HG03039 (cell line): ENCODE results near the gene SLC9A4.

ENCODE experiments used
- ATAC-seq: cut with Tn5 transposase; IDR thresholded peaks from one replicate; pipeline ENCODE4 v1.9.1; 2021; ENCODE audit warnings: mild to moderate bottlenecking, moderate library complexity; ENCODE audit not compliant: unreplicated experiment

Gene SLC9A4

DNA sequence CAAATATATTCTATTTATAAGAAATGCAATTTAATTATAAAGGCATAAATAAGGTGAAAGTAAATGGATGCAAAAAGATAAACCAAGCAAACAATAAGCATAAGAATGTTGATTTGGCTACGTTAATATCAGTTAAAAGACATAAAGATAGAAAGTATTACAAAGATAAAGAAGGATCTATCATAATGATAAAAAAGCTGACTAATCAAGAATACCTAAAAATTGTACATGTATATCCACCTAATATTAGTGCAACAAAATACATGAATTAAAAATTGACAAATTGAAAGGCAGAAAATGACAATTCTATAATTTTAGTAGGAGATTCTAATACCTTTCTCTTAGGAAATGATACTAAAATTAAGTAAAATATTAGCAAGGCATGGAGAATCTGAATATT lies 21.5 kb downstream of the SLC9A4 start:
- no peak for ATAC-seq

- ATAC-seq: no peak
Measured at GRCh38 chr2:102498414-102498813, 25.4 kb downstream of the SLC9A4 start.

GRCh38 chr2:102499558-102499957 lies 26.5 kb downstream of the SLC9A4 start:
- ATAC-seq: no peak

DNA sequence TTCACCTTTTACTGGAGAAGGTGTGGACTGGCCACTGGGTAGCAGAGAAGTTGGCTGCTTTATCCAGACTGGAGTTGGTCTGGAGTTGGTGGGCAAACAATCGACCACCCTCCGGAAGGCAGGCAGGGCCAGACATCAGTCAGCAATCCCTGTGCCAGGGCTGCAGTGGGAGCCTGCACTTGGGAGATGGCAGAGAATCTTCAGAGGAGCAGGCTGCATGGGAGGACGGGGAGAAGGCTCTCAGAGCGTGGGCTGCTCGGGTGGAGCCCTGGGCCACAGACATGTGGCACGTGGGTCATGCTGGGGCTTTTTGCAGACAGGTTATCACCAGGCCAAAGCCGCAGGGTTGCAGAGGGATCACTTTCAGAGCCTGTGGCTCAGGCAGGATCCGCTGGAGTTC lies 29.6 kb downstream of the SLC9A4 start:
- no peak for ATAC-seq

DNA sequence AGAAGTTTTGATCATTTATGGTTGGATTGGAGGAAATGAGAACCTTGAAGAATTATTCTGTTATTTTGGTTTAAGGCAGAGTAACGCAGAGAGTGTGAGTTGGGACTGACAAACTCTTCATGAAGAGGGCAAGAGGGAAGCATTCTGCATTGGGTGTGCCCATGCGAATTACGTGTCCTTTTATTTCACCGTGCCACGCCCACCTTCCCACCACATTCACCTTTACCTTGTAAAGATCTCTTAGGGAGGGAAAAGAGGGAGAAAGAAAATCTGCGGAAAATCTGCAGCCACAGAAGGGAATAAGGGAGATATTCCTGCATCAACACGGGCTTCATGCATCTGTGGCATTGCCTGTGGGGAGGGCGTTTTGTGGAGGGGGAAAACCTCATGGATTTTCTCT lies 31.8 kb downstream of the SLC9A4 start:
- no peak for ATAC-seq

DNA sequence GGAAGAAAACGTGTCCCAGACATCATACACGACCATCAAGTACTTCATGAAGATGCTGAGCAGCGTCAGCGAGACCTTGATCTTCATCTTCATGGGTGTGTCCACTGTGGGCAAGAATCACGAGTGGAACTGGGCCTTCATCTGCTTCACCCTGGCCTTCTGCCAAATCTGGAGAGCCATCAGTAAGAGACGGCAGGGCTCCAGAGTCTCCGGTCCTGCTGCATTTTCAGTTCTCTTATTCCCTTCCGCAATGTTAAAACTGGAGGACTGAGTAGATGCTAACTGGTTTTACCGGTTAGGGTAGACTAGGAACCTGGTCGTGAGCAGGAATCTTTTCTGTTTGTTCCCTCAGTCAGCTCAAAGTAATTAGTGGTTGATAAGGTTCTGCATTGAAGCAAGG lies 32.3 kb downstream of the SLC9A4 start:
- no peak for ATAC-seq

DNA sequence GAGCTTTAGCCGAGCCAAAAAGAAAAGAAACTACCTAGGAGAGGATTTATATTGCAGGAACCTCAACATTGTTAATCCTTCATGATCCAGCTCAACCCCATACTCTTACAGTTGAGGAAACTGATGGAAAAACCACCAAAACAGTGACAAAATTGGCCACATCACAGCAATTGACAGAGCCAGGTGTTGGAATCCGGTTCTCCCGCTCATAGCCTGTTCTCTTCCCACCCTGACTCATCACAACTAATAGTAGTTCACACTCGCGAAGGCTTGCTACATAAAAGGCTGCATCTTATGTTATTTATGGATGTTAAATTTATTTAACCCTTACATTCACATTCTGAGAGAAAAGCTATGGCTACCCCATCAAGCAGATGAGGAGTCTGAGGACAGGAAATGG lies 33.7 kb downstream of the SLC9A4 start:
- ATAC-seq: no peak

GRCh38 chr2:102508863-102509262 lies 35.8 kb downstream of the SLC9A4 start:
- no peak for ATAC-seq

DNA sequence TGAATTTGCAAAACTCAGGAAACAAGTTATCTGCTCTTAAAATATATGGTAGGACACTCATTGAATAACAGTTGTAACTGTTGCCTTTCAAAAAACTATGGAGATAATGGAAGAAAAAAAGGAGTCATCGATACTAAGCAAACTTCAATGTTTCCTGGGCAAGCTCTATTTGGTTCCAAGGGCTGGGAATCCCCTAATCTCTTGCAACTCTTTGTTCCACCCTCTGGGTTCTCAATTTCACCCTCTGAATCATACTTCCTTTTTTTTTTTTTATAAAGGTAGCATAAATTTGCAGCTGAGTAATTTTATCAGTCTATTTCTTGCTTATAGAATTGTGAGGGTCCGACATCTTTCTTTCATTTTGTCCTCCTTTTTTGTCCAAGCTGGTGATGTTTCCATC lies 36.7 kb downstream of the SLC9A4 start:
- ATAC-seq: no peak

DNA sequence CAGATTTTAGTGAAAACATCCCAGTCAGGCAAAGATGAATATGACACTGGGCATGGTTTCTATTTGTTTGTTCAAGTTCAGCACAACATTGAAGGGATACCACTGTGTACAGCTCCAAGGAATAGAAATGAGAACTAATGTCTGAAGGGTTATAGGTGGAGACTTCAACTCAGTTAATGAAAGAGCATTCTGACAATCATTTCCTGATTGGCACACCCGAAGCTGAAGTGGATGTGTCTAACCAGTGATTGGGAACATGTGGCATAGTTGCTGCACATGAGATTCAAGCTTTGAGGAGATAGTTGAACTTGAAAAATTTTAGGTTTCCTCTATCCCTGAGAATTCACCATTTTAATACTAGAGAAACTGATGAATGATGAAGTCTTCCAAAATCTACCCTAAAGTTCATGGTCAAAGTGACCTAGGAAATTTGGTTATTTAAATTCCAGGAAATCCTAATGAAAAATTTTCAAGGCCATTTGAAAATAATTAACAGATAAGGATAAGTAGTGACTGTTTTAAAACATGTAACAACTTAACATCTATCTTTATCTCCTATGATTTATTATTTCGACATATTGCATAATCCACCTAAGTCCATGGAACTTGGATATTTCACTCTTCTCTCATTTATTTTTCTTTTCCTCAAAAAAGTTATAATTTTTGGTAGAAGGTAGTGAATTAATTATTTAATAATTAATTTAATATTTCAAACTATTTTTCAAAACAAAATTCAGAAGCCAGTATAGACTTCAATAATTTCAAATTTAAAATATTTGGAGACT lies 38.0 kb downstream of the SLC9A4 start:
- ATAC-seq: no peak

- no peak for ATAC-seq
Measured at GRCh38 chr2:102512161-102512560, 39.1 kb downstream of the SLC9A4 start.

DNA sequence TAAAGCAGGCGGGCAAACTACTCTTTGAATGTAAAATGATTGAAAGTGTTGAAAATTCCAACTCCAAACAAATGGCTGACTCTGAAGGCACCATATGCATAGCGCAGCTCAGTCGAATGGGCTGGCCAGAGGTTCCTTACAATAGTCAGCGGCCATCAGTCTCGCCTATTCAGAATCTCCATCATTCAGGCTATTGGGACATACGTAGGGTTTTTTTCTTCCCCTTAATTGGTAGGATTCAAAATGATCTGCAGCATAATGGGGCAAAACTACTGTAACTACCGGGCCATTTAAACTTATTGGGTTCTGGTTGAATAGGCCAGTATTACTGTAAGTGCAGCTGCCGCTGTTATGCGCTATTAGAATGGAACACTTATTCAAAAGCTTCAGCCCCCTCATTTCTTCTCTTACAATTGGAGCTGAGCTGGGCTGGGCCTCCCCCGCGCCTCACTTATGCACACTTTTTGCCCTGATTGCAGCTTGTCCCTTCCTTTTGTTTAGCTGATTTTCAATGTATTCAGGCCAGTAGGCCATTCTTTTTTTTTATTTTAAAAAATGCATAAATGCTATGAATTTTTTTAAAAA lies 40.4 kb downstream of the SLC9A4 start:
- no peak for ATAC-seq

- no peak for ATAC-seq
Measured at GRCh38 chr2:102514061-102514785, 41.2 kb downstream of the SLC9A4 start.

- ATAC-seq: no peak
Measured at GRCh38 chr2:102515851-102516250, 42.8 kb downstream of the SLC9A4 start.

GRCh38 chr2:102518170-102518569 lies 45.1 kb downstream of the SLC9A4 start:
- no peak for ATAC-seq

GRCh38 chr2:102520009-102520408 lies 47.0 kb downstream of the SLC9A4 start:
- no peak for ATAC-seq

GRCh38 chr2:102520801-102521200 lies 47.8 kb downstream of the SLC9A4 start:
- ATAC-seq: no peak

- ATAC-seq: no peak
Measured at GRCh38 chr2:102522162-102522561, 49.1 kb downstream of the SLC9A4 start.

GRCh38 chr2:102522890-102523289 lies 49.9 kb downstream of the SLC9A4 start:
- no peak for ATAC-seq

DNA sequence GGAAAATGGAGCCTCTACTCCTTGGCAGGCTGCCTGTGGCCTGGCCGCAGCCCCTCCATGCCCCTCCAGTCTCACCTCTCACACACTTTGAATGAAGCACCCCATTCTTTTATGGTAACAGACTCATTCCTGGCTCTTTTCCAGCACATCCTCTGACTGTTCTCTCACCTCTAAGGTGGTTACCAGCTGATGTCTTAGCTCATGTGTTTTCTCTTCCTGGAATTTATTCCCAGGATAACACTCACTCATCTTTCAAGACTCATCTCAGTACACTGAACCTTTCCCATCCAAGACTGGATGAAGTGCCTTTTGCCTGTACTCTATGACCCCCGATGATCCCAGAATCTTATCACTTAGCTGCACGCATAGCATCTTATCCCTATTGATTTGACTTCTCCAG lies 50.6 kb downstream of the SLC9A4 start:
- no peak for ATAC-seq

DNA sequence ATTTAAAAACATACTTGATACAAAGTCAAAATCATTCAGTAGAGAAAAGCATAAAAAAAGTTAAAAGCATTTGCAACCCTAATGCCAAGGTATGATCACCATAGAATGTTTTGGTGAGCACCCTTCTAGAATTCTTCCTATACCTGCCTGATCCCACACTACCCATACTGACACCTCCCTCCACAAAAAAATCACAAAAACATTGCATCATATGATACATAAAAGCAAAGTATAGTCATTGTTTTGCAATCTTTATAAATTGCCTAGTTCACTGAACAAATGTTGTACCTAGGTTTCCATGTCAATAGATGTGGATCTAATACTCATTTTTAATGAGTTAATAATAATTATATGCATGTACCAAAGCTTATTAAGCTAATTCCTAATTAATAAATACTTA lies 54.1 kb downstream of the SLC9A4 start:
- no peak for ATAC-seq

DNA sequence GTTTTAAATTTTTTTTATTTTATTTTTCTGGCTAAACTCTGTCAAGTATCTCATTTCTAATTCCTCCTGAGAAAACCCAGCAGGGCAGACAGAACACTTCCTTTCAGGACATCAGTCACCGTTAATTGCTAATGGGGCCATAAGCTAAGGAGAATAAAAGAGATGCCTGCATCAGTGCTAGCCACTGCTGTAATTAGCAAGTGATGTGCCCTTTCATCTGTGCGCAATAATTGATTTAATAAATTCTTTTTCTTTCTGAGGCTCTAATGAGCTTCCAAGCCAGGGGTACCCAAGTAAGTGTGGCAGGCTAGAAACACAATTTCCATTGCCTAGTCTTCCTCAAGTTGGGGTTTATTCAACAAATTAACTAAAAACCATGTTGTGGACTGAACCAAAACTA lies 65.5 kb downstream of the SLC9A4 start:
- no peak for ATAC-seq
